ENCODE data around the gene CFDP1.
A peak's percentile ranks its signal among the peaks of the same experiment; 100 is the strongest.

- TF ChIP-seq CTCF (IDR thresholded peaks at IDR 0.05) = no peak
- TF ChIP-seq POLR2A (IDR thresholded peaks at IDR 0.05) = peak; percentile 91
- peak; percentile 25 to 96 (median 95) for TF ChIP-seq POLR2AphosphoS5 (IDR thresholded peaks at IDR 0.05)
- no peak for TF ChIP-seq EP300 (IDR thresholded peaks at IDR 0.05; ENCODE audit: low read depth)
Observed at GRCh38 chr16:75306099-75306762, 127.1 kb downstream of the CFDP1 start.
